ENCODE measurements around the gene MGAT3. TPM values are rescaled to one million over a fixed set of nuclear protein-coding genes. Genes with fewer than 3 reads are reported as not detected.

Gene MGAT3
- total RNA-seq, 4 donors from 2014 or later: 0.55 to 1.0 (median 0.59) TPM

GRCh38 chr22:39474351-39475111, 17.7 kb downstream of the MGAT3 start:
- no peaks in the 10 kb centered on the region for H3K27me3 ChIP-seq
- H3K4me1 ChIP-seq: peaks cover 8 to 15% of the 10 kb centered on the region in 2 donors
- DNase-seq: no peak
- H3K4me3 ChIP-seq: no peak overlapping the region
- in situ Hi-C loops (cut with MboI; ENCODE audit: low sequenced_read_pairs in 4 of 4): no loop called here
- no peak for ATAC-seq
- H3K9me3 ChIP-seq: no peaks in the 10 kb centered on the region
- H3K27ac ChIP-seq: no peak overlapping the region
- TF ChIP-seq POLR2A (IDR thresholded peaks at IDR 0.05): no peak
- no peak for TF ChIP-seq CTCF (IDR thresholded peaks at IDR 0.05 in 4 of 5, conservative IDR thresholded peaks at IDR 0.05 in 1 of 5)
- intact Hi-C loops (cut with DNase I; ENCODE audit: low total_unique reads): no loop called here
- no peaks in the 10 kb centered on the region for H3K36me3 ChIP-seq

GRCh38 chr22:39475337-39475736, 18.5 kb downstream of the MGAT3 start:
- ATAC-seq (no peak), DNase-seq (no peak)
- no peak for TF ChIP-seq CTCF (IDR thresholded peaks at IDR 0.05 in 4 of 5, conservative IDR thresholded peaks at IDR 0.05 in 1 of 5)
- TF ChIP-seq POLR2A (IDR thresholded peaks at IDR 0.05): no peak
- Histone ChIP-seq H3K9me3 (no peaks in the 10 kb centered on the region), H3K27ac (peak overlapping the region in 3 of 4 donors; percentile 10 to 25 (median 18)), H3K36me3 (no peaks in the 10 kb centered on the region), H3K27me3 (no peaks in the 10 kb centered on the region), H3K4me1 (peaks cover 8 to 12% of the 10 kb centered on the region in 2 donors), H3K4me3 (no peak overlapping the region)
- intact Hi-C loops (cut with DNase I; ENCODE audit: low total_unique reads) (no loop called here), in situ Hi-C loops (cut with MboI; ENCODE audit: low sequenced_read_pairs in 4 of 4) (no loop called here)

GRCh38 chr22:39475902-39476301, 19.1 kb downstream of the MGAT3 start:
- Histone ChIP-seq H3K36me3 (no peaks in the 10 kb centered on the region), H3K4me1 (peaks cover 8 to 10% of the 10 kb centered on the region in 2 donors), H3K27ac (peak overlapping the region in 1 of 4 donors; percentile 18), H3K4me3 (no peak overlapping the region), H3K27me3 (no peaks in the 10 kb centered on the region), H3K9me3 (no peaks in the 10 kb centered on the region)
- TF ChIP-seq POLR2A (IDR thresholded peaks at IDR 0.05) (no peak), CTCF (IDR thresholded peaks at IDR 0.05 in 4 of 5, conservative IDR thresholded peaks at IDR 0.05 in 1 of 5) (no peak)
- no peak for ATAC-seq
- DNase-seq: no peak
- in situ Hi-C loops (cut with MboI; ENCODE audit: low sequenced_read_pairs in 4 of 4): no loop called here
- intact Hi-C loops (cut with DNase I; ENCODE audit: low total_unique reads): no loop called here

GRCh38 chr22:39476664-39477063, 19.9 kb downstream of the MGAT3 start:
- intact Hi-C loops (cut with DNase I; ENCODE audit: low total_unique reads) (no loop called here), in situ Hi-C loops (cut with MboI; ENCODE audit: low sequenced_read_pairs in 4 of 4) (no loop called here)
- peaks cover 7 to 8% of the 10 kb centered on the region in 2 donors for H3K4me1 ChIP-seq
- H3K4me3 ChIP-seq: no peak overlapping the region
- peak overlapping the region in 1 of 4 donors; percentile 18 for H3K27ac ChIP-seq
- no peak for DNase-seq
- TF ChIP-seq CTCF (IDR thresholded peaks at IDR 0.05 in 4 of 5, conservative IDR thresholded peaks at IDR 0.05 in 1 of 5) (no peak), POLR2A (IDR thresholded peaks at IDR 0.05) (no peak)
- ATAC-seq: no peak
- no peaks in the 10 kb centered on the region for H3K36me3 ChIP-seq
- no peaks in the 10 kb centered on the region for H3K27me3 ChIP-seq
- H3K9me3 ChIP-seq: no peaks in the 10 kb centered on the region

Measured in gastrocnemius medialis (tissue), 4 donors.